Peyer's patch (tissue), 4 donors: Measurements from ENCODE around the gene KDM4C. TPM values are rescaled to one million over a fixed set of nuclear protein-coding genes. Genes with fewer than 3 reads are reported as not detected.

Experiments used
- DNase-seq, 3 donors: peaks; one replicate each; pipeline ENCODE4 v3.0.0-alpha.2; 2017 to 2019
- H3K27ac ChIP-seq, 4 donors: fragments of 200-600 bp; sonication (generic); one replicate each; pipeline ENCODE4 v1.5.1; 2016 to 2019
- H3K27me3 ChIP-seq, 2 donors: fragments of 200-600 bp; sonication (generic); one replicate each; pipeline ENCODE4 v1.5.1; 2019
- H3K36me3 ChIP-seq, 3 donors: fragments of 200-600 bp; sonication (generic); one replicate each; pipeline ENCODE4 v1.5.1; 2016 to 2019
- H3K4me1 ChIP-seq, 4 donors: fragments of 200-600 bp; sonication (generic); one replicate each; pipeline ENCODE4 v1.5.1; 2016 to 2019
- H3K4me3 ChIP-seq, 4 donors: fragments of 200-600 bp; sonication (generic); 1 replicate in 3 of 4; 2 replicates in 1 of 4; pipeline ENCODE4 v1.5.1; 2016 to 2019; ENCODE audit warnings: mild to moderate bottlenecking in 1 of 4
- H3K9me3 ChIP-seq, 4 donors: fragments of 200-600 bp; sonication (generic); one replicate each; pipeline ENCODE4 v1.5.1; 2016 to 2019; ENCODE audit warnings: mild to moderate bottlenecking in 1 of 4
- CTCF ChIP-seq, 6 experiments: fragments of 450-650 bp in 4 of 6; fragments of 200-600 bp in 2 of 6; sonication (generic) in 1 of 6; IDR thresholded peaks; one replicate each; pipeline ENCODE4 v1.5.1; 2017 to 2019; ENCODE audit warnings: antibody characterized with exemption in 6 of 6, mild to moderate bottlenecking in 3 of 6, moderate library complexity in 1 of 6
- POLR2A ChIP-seq, 2 donors: fragments of 450-650 bp; IDR thresholded peaks; one replicate each; pipeline ENCODE4 v1.5.1; 2017; ENCODE audit warnings: antibody characterized with exemption in 2 of 2, mild to moderate bottlenecking in 2 of 2, moderate library complexity in 2 of 2
- total RNA-seq, 4 donors: library from RNA; depleted of rRNA; stranded (reverse); fragments of >200 nt; gene quantifications; one replicate each; pipeline ENCODE4 v1.1.0, GENCODE V29; 2016

Gene KDM4C
- total RNA-seq, 4 donors from 2014 or later: 90.7 to 125 (median 107) TPM

DNA sequence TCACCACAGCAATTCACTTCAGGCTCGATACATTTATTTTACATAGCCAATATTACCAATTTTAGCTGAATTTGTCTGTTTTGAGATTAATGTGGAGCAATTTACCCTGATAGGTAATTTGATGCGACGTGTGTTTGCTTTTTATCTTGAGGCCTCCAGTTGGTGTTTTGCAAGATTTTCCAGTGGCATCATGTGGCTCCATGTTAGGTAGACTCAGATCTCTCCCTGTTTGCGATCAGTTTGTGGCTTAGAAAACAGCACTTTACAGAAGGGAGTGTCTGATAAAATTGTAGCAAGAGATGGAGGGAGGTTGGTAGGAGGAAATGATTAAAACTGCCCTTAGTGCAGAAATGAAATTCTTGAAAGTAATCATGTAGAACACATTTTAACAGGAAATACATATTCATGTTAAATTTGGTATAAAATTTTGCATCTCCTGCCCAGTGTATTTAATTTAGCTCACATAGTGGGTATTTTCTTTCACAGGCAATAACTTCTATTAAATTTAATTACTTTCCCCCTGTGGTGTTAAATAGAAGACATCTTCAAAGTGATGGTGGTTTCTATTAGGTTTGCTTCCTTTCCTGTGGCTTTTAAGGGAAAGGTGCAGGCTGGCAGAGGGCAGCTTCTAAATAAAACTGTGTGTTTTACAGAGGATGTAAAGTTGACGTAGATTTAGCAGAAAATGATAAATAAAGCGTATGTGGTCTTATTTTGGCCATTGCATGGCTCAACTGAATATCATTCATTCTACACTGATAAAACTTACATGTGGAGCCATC is 135.8 kb downstream of the KDM4C start:
- Histone ChIP-seq H3K9me3 (no peaks in the 10 kb centered on the region), H3K27me3 (no peaks in the 10 kb centered on the region), H3K4me1 (no peaks in the 10 kb centered on the region), H3K4me3 (no peak overlapping the region), H3K36me3 (peaks cover 0 to 28% (median 0%) of the 10 kb centered on the region in 3 donors), H3K27ac (no peak overlapping the region)
- no peak for DNase-seq
- no peak for TF ChIP-seq POLR2A (IDR thresholded peaks at IDR 0.05)
- TF ChIP-seq CTCF (IDR thresholded peaks at IDR 0.05): no peak

GRCh38 chr9:6894135-6894534 is 136.4 kb downstream of the KDM4C start:
- no peaks in the 10 kb centered on the region for H3K27me3 ChIP-seq
- TF ChIP-seq POLR2A (IDR thresholded peaks at IDR 0.05) (no peak), CTCF (IDR thresholded peaks at IDR 0.05) (no peak)
- H3K4me3 ChIP-seq: no peak overlapping the region
- no peak for DNase-seq
- no peaks in the 10 kb centered on the region for H3K9me3 ChIP-seq
- no peak overlapping the region for H3K27ac ChIP-seq
- H3K36me3 ChIP-seq: peaks cover 0 to 28% (median 0%) of the 10 kb centered on the region in 3 donors
- H3K4me1 ChIP-seq: no peaks in the 10 kb centered on the region

DNA sequence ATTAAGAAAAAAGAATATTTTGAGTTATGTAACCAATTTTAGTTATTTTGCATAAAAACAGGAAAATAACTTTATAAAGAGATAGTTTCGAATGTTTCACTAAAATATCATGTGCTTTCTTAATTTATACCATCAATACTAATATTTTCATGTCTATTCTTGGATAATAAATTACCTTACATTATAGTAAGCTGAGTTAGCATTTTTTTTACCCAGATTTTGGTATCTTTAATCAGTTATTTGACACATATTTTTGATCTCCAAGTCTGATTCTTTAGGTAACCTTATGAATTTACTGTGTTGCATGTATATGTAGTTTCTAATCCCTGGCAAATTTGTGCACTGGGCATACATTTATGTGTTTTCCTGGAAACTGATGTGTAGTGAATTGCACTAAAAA is 138.0 kb downstream of the KDM4C start:
- Histone ChIP-seq H3K4me1 (peaks cover 0 to 6% (median 0%) of the 10 kb centered on the region in 4 donors), H3K4me3 (no peak overlapping the region), H3K36me3 (peaks cover 0 to 19% (median 0%) of the 10 kb centered on the region in 3 donors), H3K27ac (no peak overlapping the region), H3K27me3 (no peaks in the 10 kb centered on the region), H3K9me3 (no peaks in the 10 kb centered on the region)
- TF ChIP-seq CTCF (IDR thresholded peaks at IDR 0.05) (no peak), POLR2A (IDR thresholded peaks at IDR 0.05) (no peak)
- no peak for DNase-seq

- H3K4me1 ChIP-seq: peaks cover 0 to 6% (median 0%) of the 10 kb centered on the region in 4 donors
- no peak for TF ChIP-seq CTCF (IDR thresholded peaks at IDR 0.05)
- TF ChIP-seq POLR2A (IDR thresholded peaks at IDR 0.05): no peak
These were observed 138.8 kb downstream of the KDM4C start for GRCh38 chr9:6896562-6896961.

DNA sequence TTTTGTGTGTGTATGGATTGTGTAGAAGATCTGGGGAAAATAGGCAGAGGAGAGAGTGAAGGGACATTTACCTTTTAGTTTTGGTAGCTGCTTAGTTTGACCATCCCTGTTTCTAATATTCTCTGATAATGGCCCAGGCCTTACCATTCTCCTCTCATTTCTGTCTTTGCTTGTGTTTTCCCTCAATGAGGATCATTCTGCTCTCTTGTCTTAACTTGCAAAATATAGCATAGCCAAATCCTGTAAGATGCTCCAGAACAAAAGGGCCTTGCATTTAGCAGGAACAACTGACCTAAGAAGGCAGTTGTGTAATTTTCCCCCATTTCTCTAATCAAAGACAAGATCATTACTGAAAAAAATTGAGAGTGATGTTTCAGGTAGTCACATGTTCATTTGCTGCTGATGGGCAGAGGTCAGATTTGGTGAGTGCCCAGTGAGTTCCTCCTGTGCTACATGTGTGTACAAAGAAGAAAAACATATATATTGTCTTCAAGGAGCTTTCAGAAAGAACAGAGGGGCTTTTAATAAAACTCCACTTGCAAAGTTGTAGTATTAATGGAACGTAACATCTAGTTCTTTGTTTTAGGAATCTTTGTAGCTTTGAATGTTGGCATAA is 139.5 kb downstream of the KDM4C start:
- Histone ChIP-seq H3K27ac (no peak overlapping the region), H3K9me3 (no peaks in the 10 kb centered on the region), H3K27me3 (no peaks in the 10 kb centered on the region), H3K4me1 (peaks cover 0 to 6% (median 0%) of the 10 kb centered on the region in 4 donors), H3K36me3 (peaks cover 0 to 19% (median 0%) of the 10 kb centered on the region in 3 donors), H3K4me3 (no peak overlapping the region)
- TF ChIP-seq POLR2A (IDR thresholded peaks at IDR 0.05) (no peak), CTCF (IDR thresholded peaks at IDR 0.05) (no peak)
- DNase-seq: no peak

More at GRCh38 chr9:6896562-6896961, 138.8 kb downstream of the KDM4C start:
- DNase-seq: no peak
- no peak overlapping the region for H3K27ac ChIP-seq
- H3K27me3 ChIP-seq: no peaks in the 10 kb centered on the region
- H3K9me3 ChIP-seq: no peaks in the 10 kb centered on the region
- H3K4me3 ChIP-seq: no peak overlapping the region
- peaks cover 0 to 19% (median 0%) of the 10 kb centered on the region in 3 donors for H3K36me3 ChIP-seq
